Measurements from ENCODE around the gene PET100.

Gene PET100

DNA sequence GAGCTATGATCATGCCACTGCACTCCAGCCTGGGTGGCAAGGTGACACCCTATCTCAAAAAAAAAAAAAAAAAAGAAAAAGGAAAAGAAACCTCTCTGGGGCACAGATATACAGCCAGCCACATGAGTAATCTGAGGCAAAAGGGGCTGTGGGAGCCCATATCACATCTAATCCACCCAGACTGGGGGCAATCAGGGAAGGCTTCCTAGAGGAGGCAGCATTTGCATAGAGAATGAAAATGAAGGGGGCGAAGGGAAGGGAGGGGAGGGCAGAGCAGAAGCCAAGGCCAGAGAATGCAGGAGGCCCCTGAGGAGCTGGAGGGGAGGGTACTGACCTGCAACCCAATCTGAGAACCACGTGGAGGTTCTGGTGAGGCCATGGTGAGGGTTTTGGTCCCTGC lies 20.6 kb downstream of the PET100 start:
- no peak for DNase-seq (ENCODE audit: low spot score)

DNA sequence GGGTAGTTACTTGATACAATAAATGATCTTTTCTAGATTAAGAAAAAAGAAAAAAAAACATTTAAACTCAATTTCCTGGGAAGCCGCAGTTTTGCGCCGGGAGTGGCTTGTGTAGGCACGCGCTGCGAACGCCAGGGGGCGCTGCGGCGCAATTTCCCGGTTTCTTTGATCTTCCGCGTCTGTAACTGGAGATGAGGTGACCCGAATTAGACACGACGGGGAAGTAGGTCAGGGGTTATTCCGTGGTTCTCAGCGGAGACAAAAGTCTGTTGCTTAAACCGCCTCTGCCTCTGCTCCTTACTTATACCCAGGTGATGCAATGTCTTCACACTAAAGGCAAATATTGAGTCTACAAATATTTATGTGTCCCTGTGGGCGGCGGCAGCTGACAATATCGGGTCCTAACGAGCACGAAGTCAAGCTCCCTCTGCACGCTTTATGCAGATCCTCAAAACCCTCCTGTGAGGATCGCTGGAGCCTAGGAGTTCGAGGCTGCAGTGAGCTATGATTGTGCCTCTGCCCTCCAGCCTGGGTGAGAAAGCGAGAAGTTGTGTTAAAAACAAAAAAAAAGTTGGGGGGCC lies 22.6 kb downstream of the PET100 start:
- peak; percentile 85 for DNase-seq (ENCODE audit: low spot score)

DNA sequence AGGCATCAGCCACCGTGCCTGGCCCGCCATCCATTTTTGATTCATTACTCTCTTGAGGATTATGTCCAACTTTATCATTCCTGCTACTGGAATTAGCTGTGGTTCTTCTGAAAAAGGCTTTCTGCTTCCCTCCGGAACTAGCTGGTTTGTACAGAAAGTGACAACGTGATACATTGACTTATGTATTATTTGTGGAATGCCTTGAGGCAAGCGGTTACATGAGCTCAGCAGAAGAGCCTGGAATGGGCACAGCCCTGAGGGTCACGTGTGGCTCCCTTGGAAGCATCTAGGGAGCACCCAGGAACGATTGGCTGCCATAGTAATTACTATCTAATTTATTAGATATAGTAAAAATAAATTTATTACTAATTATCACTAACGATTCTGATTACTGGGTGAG lies 24.8 kb downstream of the PET100 start:
- peak; percentile 29 for DNase-seq (ENCODE audit: low spot score)

DNA sequence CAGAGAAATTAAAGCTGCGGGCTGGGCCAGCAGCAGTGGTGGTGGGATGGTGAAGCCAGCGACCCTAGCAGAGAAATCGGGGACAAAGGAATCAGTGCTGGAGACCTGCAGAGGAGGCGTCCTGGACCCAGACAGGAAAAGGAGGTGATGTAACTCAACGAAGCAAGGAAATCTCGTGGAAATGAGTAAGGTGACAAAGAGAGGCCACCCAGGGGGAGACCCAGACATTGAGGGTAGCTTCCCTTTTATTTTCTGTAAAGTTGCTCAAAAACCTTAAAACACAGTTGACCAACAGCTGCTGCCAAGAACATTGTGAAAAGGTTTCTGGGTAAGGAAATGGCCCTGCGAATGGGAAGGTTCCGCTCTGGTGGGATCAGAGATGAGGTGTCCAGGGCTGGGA lies 26.0 kb downstream of the PET100 start:
- DNase-seq (ENCODE audit: low spot score): no peak

DNA sequence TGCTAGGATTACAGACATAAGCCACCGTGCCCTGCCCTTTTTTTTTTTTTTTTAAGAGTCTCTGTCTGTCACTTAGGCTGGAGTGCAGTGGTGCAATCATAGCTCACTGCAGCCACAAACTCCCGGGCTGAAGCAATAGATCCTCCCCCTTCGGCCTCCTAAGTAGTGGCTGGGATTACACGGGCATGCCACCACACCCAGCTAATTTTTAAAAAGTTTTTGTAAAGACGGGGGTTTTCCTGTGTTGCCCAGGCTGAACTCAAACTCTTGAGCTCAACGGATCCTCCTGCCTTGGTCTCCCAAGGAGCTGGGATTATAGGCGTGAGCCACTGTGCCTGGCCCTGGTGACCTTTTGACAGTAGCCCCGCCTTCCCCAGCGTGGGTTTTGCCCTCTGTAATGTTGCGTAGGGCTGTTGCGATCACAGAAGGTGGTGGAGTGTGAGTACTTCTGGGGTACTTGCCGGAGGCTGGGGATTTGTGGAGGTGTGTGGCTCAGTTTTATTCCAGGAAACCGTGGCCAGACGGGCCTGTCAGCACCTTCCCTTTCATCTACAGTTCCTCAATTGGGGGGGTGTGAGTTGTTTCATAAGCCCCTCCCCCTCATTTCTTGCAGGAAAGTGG lies 27.6 kb downstream of the PET100 start:
- no peak for DNase-seq (ENCODE audit: low spot score)

DNA sequence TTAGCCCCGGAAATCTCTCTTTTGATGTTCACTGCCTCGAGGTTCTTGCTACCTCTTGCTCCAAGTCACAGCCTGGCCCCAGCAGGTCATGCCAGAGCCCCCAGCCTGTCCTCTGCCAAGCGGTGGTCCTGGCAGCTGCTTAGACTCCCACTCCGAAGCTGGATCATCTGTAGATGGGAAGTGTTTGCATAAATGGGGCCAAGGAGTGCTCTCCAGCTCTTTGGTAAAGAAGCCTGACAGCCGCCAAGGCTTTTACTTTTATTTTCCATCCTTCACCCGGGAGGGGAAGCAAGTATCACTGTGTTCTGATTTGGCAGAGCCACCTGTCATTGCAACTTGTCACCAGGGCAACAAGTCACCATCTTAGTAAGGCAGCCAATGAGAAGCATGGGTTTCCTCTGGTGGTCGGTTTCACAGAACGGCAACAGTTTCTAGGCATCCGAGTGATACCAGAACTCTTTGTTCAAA lies 28.7 kb downstream of the PET100 start:
- no peak for DNase-seq (ENCODE audit: low spot score)

DNA sequence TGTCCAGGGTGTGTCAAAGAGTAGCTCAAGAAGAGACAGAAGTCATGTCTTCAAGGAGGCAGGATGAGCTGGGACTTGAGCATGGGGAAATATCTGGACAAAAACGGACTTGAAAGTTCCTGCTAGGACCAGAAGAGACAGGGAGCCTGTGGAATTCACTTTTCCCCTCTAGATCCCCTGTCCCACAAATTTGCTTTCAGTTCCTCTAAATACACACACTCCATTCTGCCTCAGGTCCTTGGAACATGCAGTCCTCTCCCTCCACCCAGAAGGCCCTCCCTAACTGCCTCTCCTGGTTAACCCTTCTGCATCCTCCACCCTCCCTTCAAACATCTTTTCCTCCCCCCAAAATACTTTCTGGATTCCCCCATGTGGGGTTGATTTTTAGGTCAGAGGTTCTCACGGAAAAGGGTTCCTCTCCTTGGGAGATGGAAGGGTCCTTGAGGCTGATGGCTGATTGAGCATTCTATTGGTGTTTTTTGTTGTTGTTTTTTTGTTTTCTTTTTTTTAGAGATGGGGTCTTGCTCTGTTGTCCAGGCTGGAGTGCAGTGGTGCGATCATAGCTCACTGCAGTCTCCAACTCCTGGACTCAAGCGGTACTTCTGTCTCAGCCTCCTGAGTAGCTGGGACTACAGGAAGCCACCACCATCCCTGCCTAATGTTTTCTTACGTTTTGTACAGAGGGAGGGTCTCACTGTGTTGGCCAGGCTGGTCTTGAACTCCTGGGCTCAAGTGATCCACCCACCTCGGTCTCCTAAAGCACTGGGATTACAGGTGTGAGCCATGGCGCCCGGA lies 32.3 kb downstream of the PET100 start:
- DNase-seq (ENCODE audit: low spot score): no peak

DNA sequence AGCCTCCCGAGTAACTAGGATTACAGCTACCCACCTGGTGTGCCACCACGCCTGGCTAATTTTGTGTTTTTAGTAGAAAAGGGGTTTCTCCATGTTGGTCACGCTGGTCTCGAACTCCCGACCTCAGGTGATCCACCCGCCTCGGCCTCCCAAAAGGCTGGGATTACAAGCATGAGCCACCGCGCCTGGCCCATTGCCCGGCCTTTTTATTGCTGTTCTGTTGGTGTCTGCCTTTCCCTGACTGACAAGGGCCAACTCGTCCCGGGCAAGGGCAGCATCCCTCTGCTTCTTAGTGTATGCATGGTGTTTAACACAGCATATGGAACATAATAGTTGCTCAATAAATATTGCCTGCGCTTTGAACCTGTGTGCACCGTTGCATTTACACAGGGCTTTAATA lies 33.1 kb downstream of the PET100 start:
- no peak for DNase-seq (ENCODE audit: low spot score)

DNA sequence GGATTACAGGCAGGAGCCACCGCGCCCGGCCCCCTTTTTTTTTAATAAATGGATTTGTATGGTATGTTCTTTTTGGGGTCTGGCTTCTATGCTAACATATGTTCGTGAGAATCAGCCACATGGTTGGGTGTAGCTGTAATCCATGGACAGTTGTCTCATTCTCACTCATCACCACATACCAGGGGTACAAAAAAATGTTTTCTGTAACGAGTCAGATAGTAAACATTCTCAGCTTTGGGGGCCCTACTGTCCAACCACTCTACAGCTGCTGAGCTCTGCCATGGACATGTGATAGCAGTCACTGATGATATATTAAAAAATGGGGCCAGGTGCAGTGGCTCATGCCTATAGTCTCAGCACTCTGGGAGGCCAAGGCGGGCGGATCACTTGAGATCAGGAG lies 34.1 kb downstream of the PET100 start:
- DNase-seq (ENCODE audit: low spot score): no peak

DNA sequence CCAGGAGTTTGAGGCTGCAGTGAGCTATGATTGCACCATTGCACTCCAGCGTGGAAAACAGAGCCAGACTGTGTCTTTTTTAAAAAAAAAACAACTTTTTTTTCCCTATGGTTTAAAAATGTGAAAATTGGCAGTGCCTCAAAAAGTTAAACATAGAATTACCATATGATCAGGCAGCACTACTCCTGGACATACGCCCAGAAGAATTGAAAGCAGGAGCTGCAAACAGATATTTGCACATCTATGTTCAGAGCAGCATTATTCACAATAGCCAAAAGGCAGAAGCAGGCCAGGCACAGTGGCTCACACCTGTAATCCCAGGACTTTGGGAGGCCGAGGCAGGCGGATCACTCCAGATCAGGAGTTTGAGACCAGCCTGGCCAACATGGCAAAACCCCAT lies 35.5 kb downstream of the PET100 start:
- DNase-seq (ENCODE audit: low spot score): no peak

DNA sequence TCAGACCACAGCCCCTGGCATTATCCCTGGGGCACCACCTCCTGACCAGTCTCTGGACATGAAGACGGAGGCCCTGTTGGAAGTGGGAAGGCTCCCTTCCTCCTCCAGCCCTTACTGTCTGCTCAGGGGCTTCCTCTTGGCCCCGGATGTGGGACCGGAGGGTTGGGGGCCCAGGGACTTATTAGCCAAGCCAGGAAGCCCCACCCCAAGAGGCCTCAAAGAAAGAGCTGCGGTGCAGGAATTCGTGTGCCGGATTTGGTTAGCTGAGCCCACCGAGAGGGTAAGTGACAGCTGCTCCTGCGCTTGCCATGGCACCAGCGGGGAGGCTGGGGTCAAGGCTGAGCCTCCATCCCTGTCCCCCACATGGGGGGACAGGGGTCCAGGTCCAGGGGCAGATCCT lies 39.2 kb downstream of the PET100 start, which contains the start of gene RETN:
RETN (plus strand) TSS at position 208 of the 400 bp plus-strand sequence. CDS start 278 bp downstream, outside the sequence.
- no peak for DNase-seq (ENCODE audit: low spot score)

DNA sequence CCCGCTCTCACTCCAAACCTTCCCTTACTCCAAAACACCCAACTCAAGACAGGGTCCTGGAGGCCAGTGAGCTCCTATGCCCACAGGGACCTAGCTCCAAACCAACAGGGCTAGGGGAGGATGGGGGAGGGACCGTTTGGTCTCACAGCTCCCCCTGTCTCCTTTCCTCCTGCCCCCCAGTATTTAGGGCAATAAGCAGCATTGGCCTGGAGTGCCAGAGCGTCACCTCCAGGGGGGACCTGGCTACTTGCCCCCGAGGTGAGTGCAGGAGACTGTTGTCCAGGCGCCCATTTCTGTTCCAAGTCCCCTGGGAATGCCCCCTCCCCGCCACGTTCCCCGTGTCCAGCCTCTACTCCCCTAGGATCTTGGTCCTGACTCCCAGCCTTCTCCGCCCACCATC lies 40.0 kb downstream of the PET100 start:
- DNase-seq (ENCODE audit: low spot score): no peak

DNA sequence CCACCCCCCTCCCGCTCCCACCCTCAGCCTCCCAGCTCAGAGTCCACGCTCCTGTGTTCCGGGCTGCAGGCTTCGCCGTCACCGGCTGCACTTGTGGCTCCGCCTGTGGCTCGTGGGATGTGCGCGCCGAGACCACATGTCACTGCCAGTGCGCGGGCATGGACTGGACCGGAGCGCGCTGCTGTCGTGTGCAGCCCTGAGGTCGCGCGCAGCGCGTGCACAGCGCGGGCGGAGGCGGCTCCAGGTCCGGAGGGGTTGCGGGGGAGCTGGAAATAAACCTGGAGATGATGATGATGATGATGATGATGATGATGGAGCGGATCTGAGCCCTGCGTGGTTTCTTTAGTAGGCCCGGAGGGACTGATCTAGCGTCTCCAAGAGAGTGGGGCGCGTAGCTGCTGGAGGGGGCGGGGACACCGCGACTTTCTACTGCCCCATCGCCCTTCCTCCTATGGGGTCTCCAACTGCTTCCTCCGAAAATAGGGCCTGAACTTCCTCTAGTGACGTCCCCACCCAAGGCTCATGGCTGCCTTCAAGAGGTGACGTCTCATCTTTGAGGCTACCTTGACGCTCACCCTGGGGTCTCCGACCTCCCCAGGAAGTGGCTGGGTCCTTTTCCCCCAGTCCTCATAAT lies 40.7 kb downstream of the PET100 start:
- DNase-seq (ENCODE audit: low spot score): no peak

DNA sequence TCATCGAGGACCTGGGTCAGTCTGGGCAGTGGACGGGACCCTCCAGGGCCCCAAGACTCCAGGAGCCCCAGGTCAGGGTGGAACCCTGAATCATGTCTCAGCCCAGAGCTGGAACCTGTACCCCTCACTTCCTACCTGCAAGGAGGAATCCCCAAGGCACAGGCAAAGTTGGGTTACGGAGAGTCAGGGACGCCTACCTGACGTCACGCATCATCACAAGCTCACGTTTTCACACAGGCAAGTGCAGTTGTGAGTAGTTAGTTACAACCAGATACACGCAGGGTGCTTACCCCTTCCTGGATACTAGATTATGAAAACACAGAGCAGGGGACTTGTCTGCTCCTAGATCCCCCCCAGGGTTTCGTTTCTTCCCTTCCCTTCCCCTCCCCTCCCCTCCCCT lies 41.2 kb downstream of the PET100 start:
- no peak for DNase-seq (ENCODE audit: low spot score)

DNA sequence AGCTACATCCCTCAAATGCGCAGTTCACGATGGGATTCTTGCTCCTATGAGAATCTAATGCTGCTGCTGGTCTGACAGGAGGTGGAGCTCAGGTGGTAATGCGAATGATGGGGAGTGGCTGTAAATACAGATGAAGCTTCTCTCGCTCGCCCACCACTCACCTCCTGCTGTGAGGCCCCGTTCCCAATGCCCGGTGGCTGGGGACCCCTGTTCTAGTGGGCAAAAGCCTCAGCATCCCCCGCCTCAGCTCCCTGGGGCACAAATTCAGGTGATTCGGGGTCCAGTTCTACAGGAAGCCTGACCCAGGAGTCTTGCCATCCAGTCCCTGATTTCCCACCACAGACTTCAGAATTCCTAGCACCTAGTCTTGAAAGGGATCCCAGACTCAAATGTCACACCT lies 42.9 kb downstream of the PET100 start:
- DNase-seq (ENCODE audit: low spot score): no peak

DNA sequence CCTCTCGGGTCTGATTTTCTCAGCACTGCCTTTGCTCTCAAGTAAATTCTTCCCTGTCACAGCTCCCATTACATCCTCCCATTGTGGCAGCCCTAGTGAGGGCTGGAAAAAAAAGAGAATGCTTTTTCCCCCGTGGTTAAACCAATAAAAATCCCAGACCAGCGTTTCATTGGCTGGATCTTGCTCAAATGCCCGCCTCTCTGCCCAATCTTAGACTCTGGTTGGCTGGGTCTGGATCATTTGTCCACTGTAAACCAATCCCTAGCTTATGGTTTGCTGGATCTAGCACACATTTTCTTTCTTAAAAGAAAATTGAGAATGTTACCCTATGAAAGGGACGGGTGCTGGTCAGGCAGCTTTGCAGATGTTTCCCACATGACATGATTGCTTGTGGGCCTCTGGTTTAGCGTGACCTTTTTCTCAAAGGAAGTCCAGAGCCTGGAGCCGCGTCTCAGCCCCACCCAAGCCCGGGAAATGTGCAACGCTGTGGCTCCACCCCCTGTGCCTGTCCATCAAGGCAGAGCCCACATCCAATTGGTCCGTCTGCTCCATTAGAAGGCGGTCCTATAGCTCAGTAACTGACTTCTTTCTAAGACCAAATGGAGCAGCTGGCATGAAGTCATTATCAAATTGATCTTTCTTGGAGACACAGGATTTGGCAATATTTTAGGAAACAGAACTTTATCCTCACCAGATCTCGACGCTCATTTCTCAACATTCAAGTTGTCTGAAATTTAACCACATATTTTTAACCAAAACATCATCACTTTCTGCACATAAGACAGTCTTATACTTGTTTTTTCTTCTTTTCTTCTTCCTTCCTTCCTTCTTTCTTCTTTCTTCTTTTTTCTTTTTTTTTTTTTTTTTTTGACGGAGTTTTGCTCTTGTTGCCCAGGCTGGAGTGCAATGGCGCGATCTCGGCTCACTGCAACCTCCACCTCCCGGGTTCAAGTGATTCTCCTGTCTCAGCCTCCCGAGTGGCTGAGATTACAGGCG lies 44.7 kb downstream of the PET100 start:
- DNase-seq (ENCODE audit: low spot score): peak; percentile 87

DNA sequence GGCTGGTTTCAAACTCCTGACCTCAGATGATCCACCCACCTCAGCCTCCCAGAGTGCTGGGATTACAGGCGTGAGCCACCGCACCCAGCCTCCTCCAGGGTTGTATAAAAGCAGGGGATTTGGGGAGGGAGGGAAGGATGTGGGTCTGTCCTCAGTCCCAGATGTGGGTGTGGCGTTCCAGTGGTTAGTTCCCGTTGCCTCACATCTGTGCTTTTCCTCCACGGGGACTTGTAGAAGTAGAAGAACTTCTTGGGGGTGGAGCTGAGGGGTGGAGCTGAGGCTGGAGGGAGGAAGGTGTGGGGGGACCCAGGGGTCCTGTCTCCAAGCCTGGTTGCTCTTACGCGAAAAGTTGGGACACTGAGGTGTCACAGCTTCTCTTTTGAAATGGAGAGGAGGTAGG lies 46.8 kb downstream of the PET100 start:
- DNase-seq (ENCODE audit: low spot score): no peak

DNA sequence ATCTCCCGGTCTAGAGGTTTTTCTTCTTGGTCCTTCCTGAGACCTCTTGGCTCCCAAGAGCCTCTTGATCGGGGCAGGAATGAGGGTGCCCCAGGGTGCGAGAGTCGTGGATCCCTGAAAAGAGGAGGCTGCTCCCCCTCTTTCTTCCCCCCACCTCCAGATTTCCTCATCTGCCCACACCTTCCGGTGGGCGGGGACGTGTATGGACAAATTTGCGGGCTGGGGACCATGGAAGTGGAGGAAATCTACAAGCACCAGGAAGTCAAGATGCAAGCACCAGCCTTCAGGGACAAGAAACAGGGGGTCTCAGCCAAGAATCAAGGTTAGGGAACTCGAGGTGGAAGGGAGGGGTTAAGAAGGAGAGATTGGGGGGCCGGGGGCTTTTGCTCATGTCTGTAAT lies 47.3 kb downstream of the PET100 start, which contains the start of gene MCEMP1:
MCEMP1 (plus strand) TSS at position 237 of the 400 bp plus-strand sequence; CDS start at position 268, 31 bp downstream.
- DNase-seq (ENCODE audit: low spot score): no peak

DNA sequence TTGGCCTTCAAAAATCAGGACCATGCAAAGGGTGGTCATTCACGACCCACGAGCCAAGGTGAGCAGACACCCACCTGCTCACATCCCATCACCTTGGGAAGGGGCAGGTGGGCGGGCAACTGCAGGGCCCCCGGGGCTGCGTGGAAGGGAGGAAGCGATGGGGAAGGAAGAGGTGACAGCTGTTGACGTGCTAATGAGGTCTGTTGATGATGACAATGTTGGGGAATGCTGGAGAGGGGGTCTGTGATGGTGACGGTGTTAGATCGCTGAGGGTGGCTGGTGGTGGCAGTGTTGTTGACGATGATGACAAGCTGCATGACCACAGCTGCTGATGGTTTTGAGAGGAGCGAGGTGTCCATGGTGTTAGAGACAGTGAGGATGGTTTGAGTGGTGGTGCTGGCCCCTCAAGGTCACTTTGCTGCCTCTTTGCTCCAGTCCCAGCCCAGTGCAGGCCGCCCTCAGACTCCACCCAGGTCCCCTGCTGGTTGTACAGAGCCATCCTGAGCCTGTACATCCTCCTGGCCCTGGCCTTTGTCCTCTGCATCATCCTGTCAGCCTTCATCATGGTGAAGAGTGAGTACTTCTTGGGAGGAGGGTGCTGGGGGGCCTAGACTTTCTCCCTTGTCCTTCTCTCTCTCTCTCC lies 48.2 kb downstream of the PET100 start:
- DNase-seq (ENCODE audit: low spot score): no peak

DNA sequence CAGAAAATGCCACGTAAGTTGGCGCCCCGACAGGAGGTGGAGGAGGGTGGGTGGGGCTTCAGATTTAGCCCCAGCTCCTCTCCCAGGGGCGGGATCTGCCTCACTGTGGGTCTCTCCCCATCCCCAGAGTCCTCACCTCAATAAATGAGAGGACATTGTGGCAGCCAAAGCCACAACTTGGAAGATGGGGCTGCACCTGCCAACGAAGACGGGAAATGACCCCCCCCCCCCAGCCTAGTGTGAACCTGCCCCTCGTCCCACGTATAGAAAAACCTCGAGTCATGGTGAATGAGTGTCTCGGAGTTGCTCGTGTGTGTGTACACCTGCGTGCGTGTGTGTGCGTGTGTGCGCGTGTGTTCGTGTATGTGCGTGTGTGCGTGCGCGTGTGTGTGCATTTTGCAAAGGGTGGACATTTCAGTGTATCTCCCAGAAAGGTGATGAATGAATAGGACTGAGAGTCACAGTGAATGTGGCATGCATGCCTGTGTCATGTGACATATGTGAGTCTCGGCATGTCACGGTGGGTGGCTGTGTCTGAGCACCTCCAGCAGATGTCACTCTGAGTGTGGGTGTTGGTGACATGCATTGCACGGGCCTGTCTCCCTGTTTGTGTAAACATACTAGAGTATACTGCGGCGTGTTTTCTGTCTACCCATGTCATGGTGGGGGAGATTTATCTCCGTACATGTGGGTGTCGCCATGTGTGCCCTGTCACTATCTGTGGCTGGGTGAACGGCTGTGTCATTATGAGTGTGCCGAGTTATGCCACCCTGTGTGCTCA lies 49.6 kb downstream of the PET100 start:
- DNase-seq (ENCODE audit: low spot score): no peak
